Stimulated activated CD8-positive, alpha-beta memory T cell treated with anti-CD3 and anti-CD28 coated beads, Interleukin-7, amount 100 ng/mL, for 48 hours (primary cell): ENCODE data around the gene WSCD1.

Experiments used
- DNase-seq, 2 donors: peaks; one replicate each; pipeline ENCODE4 v3.0.0-alpha.2; 2020; ENCODE audit warnings: low read depth in 1 of 2; ENCODE audit errors: extremely low read depth in 1 of 2

Gene WSCD1

GRCh38 chr17:6147042-6147441 is 76.9 kb downstream of the WSCD1 start:
- DNase-seq = no peak

GRCh38 chr17:6153375-6153774 is 83.2 kb downstream of the WSCD1 start:
- no peak for DNase-seq

- no peak for DNase-seq
Measured at GRCh38 chr17:6157716-6158115, 87.5 kb downstream of the WSCD1 start.

- no peak for DNase-seq
Measured at GRCh38 chr17:6159541-6160231, 89.5 kb downstream of the WSCD1 start.

- DNase-seq = no peak
Measured at GRCh38 chr17:6160232-6160555, 90.0 kb downstream of the WSCD1 start.

GRCh38 chr17:6160911-6161855 is 91.0 kb downstream of the WSCD1 start:
- DNase-seq = no peak

- DNase-seq = no peak
Measured at GRCh38 chr17:6162216-6162615, 92.0 kb downstream of the WSCD1 start.

- DNase-seq = no peak
Measured at GRCh38 chr17:6162892-6163291, 92.7 kb downstream of the WSCD1 start.

GRCh38 chr17:6163612-6164333 is 93.6 kb downstream of the WSCD1 start:
- no peak for DNase-seq

GRCh38 chr17:6164996-6165395 is 94.8 kb downstream of the WSCD1 start:
- DNase-seq = no peak

GRCh38 chr17:6165806-6166205 is 95.6 kb downstream of the WSCD1 start:
- DNase-seq = no peak

GRCh38 chr17:6166492-6167179 is 96.5 kb downstream of the WSCD1 start:
- no peak for DNase-seq

- no peak for DNase-seq
Measured at GRCh38 chr17:6168296-6168695, 98.1 kb downstream of the WSCD1 start.

- no peak for DNase-seq
Measured at GRCh38 chr17:6170349-6170748, 100.2 kb downstream of the WSCD1 start.

GRCh38 chr17:6172642-6173330 is 102.6 kb downstream of the WSCD1 start:
- DNase-seq = no peak

- DNase-seq = no peak
Measured at GRCh38 chr17:6173653-6174052, 103.5 kb downstream of the WSCD1 start.
